GM03348 (cell line): ENCODE data around the gene ST8SIA2.
"Not testable (repeated sequence)": the region's sequence is repeated elsewhere in the genome, so short reads cannot be mapped to it uniquely, and the experiment has no call there.

Source experiments
- DNase-seq: peaks from one replicate; pipeline ENCODE4 v3.0.0; 2012; ENCODE audit warnings: low spot score

ST8SIA2 gene

DNA sequence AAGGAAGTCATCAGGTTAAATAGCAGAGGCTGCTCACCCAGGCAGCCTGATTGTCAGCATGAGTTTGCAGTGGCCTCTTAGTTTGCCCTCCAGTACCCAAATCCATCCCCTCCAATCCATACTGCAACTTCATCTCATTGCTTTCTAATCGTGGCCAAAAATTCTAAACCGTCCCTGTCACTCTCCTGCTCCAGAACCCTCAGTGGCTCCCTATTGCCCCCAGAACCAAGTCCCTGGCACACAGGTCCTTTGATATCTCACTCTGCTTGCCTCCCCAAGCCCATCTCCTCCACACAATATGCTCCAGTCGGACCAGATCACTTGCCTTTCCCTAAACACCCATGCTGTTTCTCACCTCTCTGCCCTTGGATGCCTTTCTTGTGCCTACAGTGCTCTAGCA, 49.7 kb downstream of the ST8SIA2 start:
- DNase-seq: no peak

DNA sequence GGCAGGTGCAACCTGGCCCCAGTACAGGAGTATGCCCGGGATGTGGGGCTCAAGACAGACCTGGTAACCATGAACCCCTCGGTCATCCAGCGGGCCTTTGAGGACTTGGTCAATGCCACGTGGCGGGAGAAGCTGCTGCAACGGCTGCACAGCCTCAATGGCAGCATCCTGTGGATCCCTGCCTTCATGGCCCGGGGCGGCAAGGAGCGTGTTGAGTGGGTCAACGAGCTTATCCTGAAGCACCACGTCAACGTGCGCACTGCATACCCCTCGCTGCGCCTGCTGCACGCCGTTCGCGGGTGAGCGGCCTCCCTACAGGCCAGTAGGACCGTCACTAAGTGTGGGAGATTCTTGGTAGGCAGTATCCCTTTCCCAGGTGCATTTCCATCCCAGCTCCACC, 51.0 kb downstream of the ST8SIA2 start:
- no peak for DNase-seq

GRCh38 chr15:92448370-92448769, 54.7 kb downstream of the ST8SIA2 start:
- no peak for DNase-seq

DNA sequence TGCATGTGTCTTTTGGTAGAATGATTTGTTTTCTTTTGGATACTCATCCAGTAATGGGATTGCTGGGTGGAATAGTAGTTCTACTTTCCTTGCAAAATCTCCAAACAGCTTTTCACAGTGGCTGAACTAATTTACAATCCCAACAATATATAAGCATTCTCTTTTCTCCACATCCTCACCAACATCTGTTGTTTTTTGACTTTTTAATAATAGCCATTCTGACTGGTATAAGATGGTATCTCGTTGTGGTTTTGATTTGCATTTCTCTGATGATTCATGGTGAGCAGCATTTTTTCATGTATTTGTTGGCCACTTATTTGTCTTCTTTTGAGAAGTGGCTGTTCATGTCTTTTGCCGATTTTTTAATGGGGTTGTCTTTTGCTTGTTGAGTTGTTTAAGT, 55.8 kb downstream of the ST8SIA2 start:
- DNase-seq: no peak

GRCh38 chr15:92451225-92451825, 57.6 kb downstream of the ST8SIA2 start:
- DNase-seq: peak; percentile 51

- DNase-seq: no peak
Measured at GRCh38 chr15:92452143-92452542, 58.5 kb downstream of the ST8SIA2 start.

DNA sequence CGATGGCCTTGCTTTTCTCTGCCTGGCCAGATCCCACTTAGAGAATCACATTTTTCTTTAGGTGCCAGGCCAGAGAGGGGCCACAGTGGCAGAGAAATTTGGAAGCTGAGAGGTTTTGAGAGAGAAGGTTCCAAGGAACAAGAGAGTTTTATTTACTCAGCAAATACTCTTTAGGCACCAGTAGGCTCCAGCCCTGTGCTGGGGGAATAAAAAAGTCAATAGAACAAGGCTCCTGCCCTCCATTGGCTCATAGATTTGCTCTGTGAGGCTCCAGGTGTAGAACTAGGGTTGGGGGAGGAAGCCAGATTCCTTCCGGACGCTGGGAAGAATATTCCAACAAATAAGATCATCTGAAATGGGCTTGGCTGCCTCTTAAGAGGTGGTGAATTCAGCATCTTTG, 59.9 kb downstream of the ST8SIA2 start:
- DNase-seq: no peak

DNA sequence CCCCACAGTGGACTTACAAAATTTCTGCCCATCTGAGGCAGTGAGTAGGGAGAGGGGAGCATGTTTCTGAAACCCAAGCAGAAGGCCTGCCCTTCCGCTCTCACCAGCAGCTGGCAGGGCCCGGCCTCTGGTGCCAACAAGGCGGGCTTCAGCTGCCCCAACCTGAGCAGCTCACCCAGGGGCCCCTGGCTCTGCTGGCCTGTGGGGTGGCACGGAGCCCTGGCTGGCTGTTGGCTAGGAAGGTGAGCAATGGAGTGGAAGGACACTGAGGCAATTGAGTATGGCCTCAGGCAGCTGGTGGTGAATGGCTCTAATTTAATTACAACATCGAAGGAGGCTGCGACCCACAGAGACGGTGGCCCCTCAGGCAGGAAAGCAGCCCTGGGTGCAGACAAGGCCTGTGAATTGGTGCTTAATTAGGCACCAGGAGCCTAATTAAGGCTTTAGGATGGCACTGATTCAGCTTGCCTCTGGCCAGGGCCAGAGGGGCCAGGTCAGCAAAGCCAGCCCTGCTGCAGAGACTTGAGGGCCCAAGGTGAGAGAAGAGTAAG, 60.9 kb downstream of the ST8SIA2 start:
- DNase-seq: no peak

- DNase-seq: no peak
Measured at GRCh38 chr15:92455271-92455670, 61.6 kb downstream of the ST8SIA2 start.

DNA sequence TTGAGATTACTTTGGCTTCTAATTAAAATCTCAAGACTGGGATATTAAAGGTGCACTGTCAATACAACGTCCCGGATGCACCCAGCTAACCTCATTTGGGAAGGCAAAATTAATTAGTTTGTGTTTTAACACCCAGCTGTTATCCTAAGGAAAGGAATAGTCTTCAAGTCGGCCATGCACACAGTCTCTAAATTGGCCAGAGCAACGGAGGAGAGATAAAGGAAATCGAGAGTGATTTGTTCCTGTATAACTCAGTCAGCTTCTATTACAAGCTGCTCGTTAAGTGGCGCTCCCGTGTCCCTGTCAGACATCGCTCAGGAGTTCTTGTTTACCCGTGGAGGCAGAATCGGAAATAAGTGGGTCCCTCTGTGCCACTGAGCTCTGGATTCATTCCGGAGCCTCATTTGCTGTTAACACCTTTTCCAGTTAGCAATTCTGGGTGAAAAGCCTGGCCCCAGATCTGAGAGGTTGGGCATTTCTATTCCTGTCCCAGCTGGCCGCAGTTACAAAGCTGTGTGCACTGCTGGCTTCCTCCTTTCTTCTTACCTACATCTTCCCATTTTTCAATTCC, 63.9 kb downstream of the ST8SIA2 start:
- no peak for DNase-seq

DNA sequence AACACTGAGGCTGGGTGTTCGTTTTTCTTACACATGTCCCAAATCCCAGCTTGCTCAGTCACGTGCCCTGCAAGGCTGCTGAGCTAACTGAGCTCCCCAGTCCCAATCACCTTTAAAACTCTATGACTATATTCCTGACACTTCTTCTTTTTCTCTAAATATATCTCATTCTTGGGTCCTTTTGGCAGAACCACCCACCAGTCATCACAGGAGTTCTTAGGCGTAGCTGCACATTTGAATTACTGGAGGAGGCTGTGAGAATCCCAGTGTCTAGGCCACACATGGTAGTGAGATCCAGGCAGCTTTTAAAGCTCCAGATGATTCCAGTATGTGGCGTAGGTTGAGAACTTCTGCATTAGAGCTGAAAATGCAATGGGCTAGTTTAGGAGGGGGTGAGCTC, 66.3 kb downstream of the ST8SIA2 start:
- DNase-seq: no peak

- DNase-seq: no peak
Measured at GRCh38 chr15:92462424-92463125, 68.9 kb downstream of the ST8SIA2 start.

DNA sequence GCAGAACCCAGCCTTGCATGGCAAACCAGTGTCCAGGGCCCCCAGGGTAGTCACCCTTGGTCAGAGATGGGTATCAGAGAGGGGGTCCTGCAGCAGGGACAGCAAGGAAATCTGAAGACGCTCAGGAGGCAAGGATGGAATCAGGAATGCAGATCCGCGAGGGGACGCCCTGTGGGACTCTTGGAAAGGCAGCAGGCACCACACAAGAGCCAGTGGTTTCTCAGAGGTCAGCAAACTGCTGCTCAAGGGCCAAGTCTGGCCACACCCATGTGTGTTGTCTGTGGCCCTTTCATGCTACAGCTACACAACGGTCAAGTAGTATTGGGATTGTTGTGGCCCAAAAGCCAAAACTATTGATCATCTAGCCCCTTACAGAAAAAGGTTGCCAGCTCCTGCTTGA, 69.7 kb downstream of the ST8SIA2 start:
- no peak for DNase-seq

DNA sequence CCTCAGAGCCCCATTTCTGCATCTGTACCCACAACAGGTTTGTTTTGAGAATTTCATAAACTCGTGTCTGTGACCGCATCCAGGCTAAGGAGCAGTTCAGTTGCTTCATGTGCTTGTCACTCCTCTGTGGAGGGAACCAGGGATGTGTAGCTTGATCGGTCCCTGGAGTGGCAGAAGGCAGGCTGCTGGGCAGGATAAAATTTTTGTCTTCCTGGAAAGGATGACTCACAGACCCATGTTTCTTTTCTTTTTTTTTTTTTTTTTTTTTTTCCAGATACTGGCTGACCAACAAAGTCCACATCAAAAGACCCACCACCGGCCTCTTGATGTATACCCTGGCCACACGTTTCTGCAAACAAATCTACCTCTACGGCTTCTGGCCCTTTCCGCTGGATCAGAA, 70.1 kb downstream of the ST8SIA2 start:
- peak; percentile 24 for DNase-seq

- no peak for DNase-seq
Measured at GRCh38 chr15:92466834-92467233, 73.2 kb downstream of the ST8SIA2 start.

DNA sequence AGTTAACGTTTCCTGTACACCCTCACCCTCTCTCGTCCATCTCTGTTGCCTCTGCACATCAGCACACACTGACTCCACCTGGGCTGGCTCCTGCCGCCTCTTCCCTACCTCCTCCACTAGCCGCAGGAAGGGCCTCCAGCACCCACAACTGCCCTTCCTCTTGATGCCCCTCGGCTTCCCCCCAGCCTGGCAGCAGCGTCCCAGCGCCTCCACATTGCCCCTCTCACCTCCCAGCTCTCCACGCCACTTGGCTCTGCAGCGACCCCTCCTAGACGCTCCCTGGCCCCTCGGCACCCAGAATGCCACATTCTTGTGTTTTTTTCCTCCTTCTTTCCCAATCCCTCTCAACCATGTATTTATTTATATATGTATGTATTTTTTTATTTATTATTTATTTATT, 73.6 kb downstream of the ST8SIA2 start:
- no peak for DNase-seq

DNA sequence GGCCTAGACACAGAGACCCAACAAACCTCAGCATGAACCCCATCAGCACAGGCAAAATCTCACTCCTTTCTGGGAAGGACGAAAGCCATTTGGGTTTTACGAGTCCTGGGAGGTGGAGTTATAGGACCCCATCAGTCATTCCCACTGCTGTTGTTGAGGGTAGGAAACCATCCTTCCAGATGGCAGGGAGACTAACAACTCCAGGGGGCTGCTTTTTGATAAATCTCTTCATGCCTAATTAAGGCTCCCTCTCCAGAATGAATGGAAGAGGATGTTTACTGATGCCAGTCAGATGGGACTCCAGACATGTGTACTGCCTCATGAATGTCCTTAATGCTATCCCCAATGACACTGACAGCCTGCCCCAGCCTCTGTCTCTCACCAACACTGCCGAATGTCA, 75.3 kb downstream of the ST8SIA2 start:
- DNase-seq: no peak

DNA sequence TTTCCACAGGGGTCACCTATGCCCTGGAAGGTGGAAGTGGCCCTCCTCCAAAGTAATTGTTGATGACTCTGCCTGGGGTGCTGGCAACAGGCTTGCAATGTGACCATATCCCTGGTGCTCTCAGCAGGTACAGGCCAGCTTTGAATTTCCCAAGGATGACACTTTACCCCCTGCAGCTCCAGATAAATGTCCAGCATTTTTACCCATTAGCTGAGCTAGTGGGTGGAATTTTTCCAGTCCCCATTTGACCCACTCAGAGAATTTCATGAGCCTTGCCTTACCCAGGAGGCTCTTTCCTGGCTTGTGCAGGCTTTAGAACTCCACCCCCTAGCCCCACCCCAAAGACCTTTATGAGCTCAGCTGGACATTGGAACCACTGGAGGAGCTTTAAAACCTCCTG, 77.6 kb downstream of the ST8SIA2 start:
- DNase-seq: no peak

- DNase-seq: no peak
Measured at GRCh38 chr15:92473756-92474155, 80.1 kb downstream of the ST8SIA2 start.

DNA sequence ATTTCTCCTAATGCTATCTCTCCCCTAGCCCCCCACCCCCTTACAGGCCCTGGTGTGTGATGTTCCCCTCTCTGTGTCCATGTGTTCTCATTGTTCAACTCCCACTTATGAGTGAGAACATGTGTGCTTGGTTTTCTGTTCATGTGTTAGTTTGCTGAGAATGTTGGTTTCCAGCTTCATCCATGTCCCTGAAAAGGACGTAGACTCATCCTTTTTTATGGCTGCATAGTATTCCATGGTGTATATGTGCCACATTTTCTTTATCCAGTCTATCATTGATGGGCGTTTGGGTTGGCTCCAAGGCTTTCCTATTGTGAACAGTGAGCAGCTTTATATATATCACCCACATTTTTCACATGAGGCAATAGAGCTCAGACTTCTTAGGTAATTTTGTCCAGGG, 86.0 kb downstream of the ST8SIA2 start:
- DNase-seq: not testable (repeated sequence)

DNA sequence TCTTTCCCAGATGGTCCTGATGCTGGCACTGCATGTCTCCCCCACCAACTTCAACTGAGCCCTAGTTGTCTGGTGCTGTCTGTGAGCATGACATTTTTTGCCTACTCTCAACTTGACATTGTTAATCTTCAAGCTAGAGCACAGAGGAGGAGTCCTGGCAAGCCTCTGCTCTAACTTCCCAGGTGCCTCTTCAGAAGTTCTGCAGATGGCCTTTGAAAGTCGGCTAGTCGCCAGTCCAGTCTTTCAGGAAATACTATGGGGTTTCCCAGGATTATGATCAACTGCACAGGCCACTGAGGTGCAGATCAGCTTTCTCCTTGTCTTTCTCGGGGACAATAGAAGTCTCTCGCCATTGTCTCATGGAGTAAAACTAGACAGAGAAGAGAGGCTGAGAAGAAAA, 86.7 kb downstream of the ST8SIA2 start:
- no peak for DNase-seq

DNA sequence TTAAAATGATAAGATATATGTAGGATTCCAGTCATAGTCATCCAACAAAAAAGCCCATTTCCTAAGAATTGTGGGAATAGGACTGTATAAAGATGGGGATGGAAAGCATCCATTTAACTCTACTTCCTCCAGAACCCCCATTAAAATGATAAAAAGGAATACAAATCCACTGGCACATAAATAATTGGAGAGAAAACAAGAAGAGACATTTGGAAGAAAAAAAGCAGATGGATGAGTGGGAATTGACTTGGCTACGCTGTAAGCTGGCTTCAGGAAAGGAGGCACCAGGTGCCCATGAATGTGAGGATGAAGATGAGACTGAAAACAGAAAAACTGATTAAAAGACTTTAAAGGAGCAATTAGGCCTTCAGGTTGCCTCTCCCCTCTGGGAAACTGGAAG, 91.8 kb downstream of the ST8SIA2 start:
- no peak for DNase-seq

DNA sequence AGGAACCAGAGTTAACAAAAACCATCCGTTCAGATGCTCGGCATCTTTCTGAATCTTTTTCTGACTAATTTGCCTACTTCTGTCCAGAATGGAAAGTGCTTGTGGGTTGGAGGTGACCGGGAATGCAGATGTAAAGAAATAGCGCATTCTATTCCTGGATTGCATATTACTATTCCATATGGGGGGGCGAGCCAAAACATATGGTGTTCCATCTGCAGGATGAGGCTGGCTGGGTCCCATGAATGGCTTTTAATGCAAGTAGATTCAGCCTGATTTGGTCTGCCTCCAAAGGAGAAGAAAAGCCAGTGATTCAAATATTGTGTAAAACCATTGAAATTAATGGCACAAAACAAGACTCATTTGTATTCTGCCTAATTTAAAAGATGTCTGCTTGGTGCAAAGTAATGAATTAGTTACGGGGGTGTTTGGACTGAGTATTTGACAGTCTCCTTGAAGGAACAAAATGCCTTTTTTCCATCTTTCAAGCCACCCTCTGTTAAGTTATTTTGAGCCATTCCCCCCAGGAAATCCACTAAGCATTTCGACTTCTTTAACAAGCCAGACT, 99.0 kb downstream of the ST8SIA2 start:
- DNase-seq: no peak
